Brain microvascular endothelial cell (primary cell): ENCODE results near the gene ZNF544.

Experiments used
- DNase-seq: peaks from one replicate; pipeline ENCODE4 v3.0.0-alpha.2; 2020
- H3K27ac ChIP-seq: fragments of 250-450 bp; sonication (Bioruptor Pico); 2 replicates; pipeline ENCODE4 v1.5.1; 2020; ENCODE audit warnings: mild to moderate bottlenecking, moderate library complexity
- H3K27me3 ChIP-seq: fragments of 250-450 bp; sonication (Bioruptor Pico); replicated peaks from 2 replicates; pipeline ENCODE4 v1.5.1; 2020; ENCODE audit warnings: mild to moderate bottlenecking
- H3K36me3 ChIP-seq: fragments of 250-450 bp; sonication (Bioruptor Pico); replicated peaks from 2 replicates; pipeline ENCODE4 v1.5.1; 2020; ENCODE audit warnings: mild to moderate bottlenecking
- H3K4me3 ChIP-seq: 2 replicates; pipeline ENCODE4 v1.5.1; 2011; ENCODE audit warnings: low read depth, mild to moderate bottlenecking, control low read depth, low read length, moderate library complexity
- CTCF ChIP-seq: IDR thresholded peaks from 2 replicates; pipeline ENCODE4 v1.5.1; 2011; ENCODE audit warnings: low read depth, mild to moderate bottlenecking, moderate library complexity, low read length, control low read depth, inconsistent platforms; ENCODE audit errors: missing control alignments
- in situ Hi-C: cut with HindIII; loops from 2 replicates; pipeline ENCODE4 v1.10.0; 2017; ENCODE audit warnings: low sequenced_read_pairs, low pct_ligation_motif_present

ZNF544 gene

DNA sequence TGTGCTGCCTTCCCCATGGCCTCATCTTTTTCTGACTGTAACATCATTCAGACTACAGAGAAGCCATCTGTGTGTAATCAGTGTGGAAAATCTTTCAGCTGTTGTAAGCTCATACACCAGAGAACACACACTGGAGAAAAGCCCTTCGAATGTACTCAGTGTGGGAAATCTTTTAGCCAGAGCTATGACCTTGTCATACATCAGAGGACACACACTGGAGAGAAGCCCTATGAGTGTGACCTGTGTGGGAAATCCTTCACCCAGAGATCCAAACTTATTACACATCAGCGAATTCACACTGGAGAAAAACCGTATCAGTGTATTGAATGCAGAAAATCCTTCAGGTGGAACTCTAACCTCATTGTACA lies 32.9 kb downstream of the ZNF544 start:
- Histone ChIP-seq H3K36me3 (peaks cover 77% of the 10 kb centered on the region), H3K4me3 (no peak overlapping the region), H3K27me3 (no peaks in the 10 kb centered on the region), H3K27ac (no peak overlapping the region)
- no peak for TF ChIP-seq CTCF
- DNase-seq = no peak
- in situ Hi-C loops = no loop called here

- in situ Hi-C loops = no loop called here
- DNase-seq = no peak
- TF ChIP-seq CTCF = no peak
- H3K27ac ChIP-seq = no peak overlapping the region
- H3K36me3 ChIP-seq = peaks cover 77% of the 10 kb centered on the region
- H3K27me3 ChIP-seq = no peaks in the 10 kb centered on the region
- no peak overlapping the region for H3K4me3 ChIP-seq
These were observed 33.5 kb downstream of the ZNF544 start for GRCh38 chr19:58261968-58262921.

GRCh38 chr19:58262922-58263296 lies 34.2 kb downstream of the ZNF544 start:
- no peak for TF ChIP-seq CTCF
- H3K27me3 ChIP-seq = no peaks in the 10 kb centered on the region
- H3K4me3 ChIP-seq = no peak overlapping the region
- H3K36me3 ChIP-seq = peaks cover 71% of the 10 kb centered on the region
- no peak for DNase-seq
- in situ Hi-C loops = no loop called here
- H3K27ac ChIP-seq = no peak overlapping the region

- no peak overlapping the region for H3K27ac ChIP-seq
- no peaks in the 10 kb centered on the region for H3K27me3 ChIP-seq
- no peak for TF ChIP-seq CTCF
- H3K36me3 ChIP-seq = peaks cover 52% of the 10 kb centered on the region
- no peak for DNase-seq
- H3K4me3 ChIP-seq = no peak overlapping the region
- in situ Hi-C loops = no loop called here
These were observed 36.4 kb downstream of the ZNF544 start for GRCh38 chr19:58265100-58265499.

DNA sequence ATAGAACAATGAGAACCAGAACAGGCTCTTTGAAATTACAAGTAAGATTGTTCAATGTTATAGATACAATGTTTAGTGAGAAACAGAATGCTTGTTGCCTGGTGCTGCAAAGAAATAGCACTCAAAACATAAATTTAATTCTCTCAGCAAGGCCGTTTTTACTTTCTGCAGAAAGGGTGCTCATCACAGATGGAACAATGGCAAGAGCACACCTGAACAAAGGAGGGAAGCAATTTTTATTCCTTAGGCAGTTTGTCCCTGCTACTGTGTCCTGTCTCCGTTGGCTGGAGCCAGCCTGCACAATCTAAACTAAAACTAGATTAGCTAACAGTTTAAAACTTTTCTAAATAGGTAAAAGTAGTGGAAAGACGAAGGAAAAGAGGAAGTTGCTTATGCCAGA lies 39.6 kb downstream of the ZNF544 start:
- Histone ChIP-seq H3K27me3 (no peaks in the 10 kb centered on the region), H3K4me3 (no peak overlapping the region), H3K36me3 (peaks cover 29% of the 10 kb centered on the region), H3K27ac (no peak overlapping the region)
- in situ Hi-C loops = no loop called here
- no peak for TF ChIP-seq CTCF
- DNase-seq = no peak
